B cell (primary cell): ENCODE measurements around the gene RBM17. TPM values are rescaled to one million over a fixed set of nuclear protein-coding genes. Genes with fewer than 3 reads are reported as not detected.

Experiments
- ATAC-seq: fragments of 200-7000 bp; cut with Tn5 transposase; one replicate; pipeline ENCODE4 v1.10.0; 2021; ENCODE audit warnings: low read depth, mild to moderate bottlenecking, moderate number of reproducible peaks, moderate library complexity
- CTCF ChIA-PET: fragments of 350-600 bp; sonication (Branson Sonifier 250); formaldehyde crosslinking; loops from one replicate; lab custom pipeline; 2021; ENCODE audit warnings: antibody characterized with exemption, inconsistent platforms; lab: Charles Lee
- POLR2A ChIA-PET: fragments of 350-600 bp; sonication (Branson Sonifier 250); formaldehyde crosslinking; loops from one replicate; lab custom pipeline; 2021; ENCODE audit warnings: antibody characterized with exemption; lab: Charles Lee
- DNase-seq: peaks from one replicate; pipeline ENCODE4 v3.0.0; 2013
- H2AFZ ChIP-seq: 2 replicates; pipeline ENCODE4 v1.6.1; 2012; ENCODE audit warnings: mild to moderate bottlenecking, low read depth, low read length; ENCODE audit not compliant: insufficient read depth, poor library complexity, severe bottlenecking
- H3K27ac ChIP-seq, 2 donors: 1 replicate in 1 of 2; 2 replicates in 1 of 2; pipeline ENCODE4 v1.5.1; 2012 to 2013; ENCODE audit warnings: low read length in 2 of 2, mild to moderate bottlenecking in 2 of 2, moderate library complexity in 1 of 2
- H3K27me3 ChIP-seq, 4 experiments: fragments of 200-600 bp in 1 of 4; sonication (generic) in 1 of 4; replicated peaks in 1 of 4; 1 replicate in 2 of 4; 2 replicates in 2 of 4; pipeline versions ENCODE4 v1.6.1 to v1.7.0; 2013 to 2016; ENCODE audit warnings: low read length in 3 of 4, mild to moderate bottlenecking in 2 of 4, mixed read lengths in 1 of 4, moderate library complexity in 1 of 4; ENCODE audit not compliant: insufficient read depth in 4 of 4, control insufficient read depth in 3 of 4; ENCODE audit errors: control extremely low read depth in 1 of 4
- H3K36me3 ChIP-seq, 2 experiments: replicated peaks in 1 of 2; 1 replicate in 1 of 2; 2 replicates in 1 of 2; pipeline versions ENCODE4 v1.6.1 to v1.7.1; 2013; ENCODE audit warnings: low read length in 1 of 2; ENCODE audit not compliant: insufficient read depth in 2 of 2, control insufficient read depth in 1 of 2; ENCODE audit errors: control extremely low read depth in 1 of 2, extremely low read depth in 1 of 2
- H3K4me1 ChIP-seq, 2 donors: fragments of 200-600 bp in 1 of 2; sonication (generic) in 1 of 2; 1 replicate in 1 of 2; 2 replicates in 1 of 2; pipeline versions ENCODE4 v1.5.1 to v1.6.1; 2013 to 2017; ENCODE audit warnings: low read length in 2 of 2; ENCODE audit not compliant: control insufficient read depth in 2 of 2, insufficient read depth in 2 of 2
- H3K4me2 ChIP-seq: replicated peaks from 2 replicates; pipeline ENCODE3; 2012; ENCODE audit warnings: mild to moderate bottlenecking, low read depth, low read length; ENCODE audit not compliant: poor library complexity, severe bottlenecking
- H3K4me3 ChIP-seq, 5 experiments: fragments of 200-600 bp in 1 of 5; sonication (generic) in 1 of 5; 1 replicate in 3 of 5; 2 replicates in 2 of 5; pipeline versions ENCODE4 v1.5.1 to v1.7.0; 2011 to 2016; ENCODE audit warnings: low read length in 4 of 5, mild to moderate bottlenecking in 4 of 5, low read depth in 2 of 5, control low read depth in 1 of 5, moderate library complexity in 1 of 5; ENCODE audit not compliant: insufficient read depth in 1 of 5; ENCODE audit errors: control extremely low read depth in 1 of 5, extremely low read depth in 1 of 5
- H3K79me2 ChIP-seq: fragments of 200-600 bp; sonication (generic); one replicate; pipeline ENCODE4 v1.6.0; 2016; ENCODE audit warnings: low read length; ENCODE audit not compliant: control insufficient read depth, insufficient read depth
- H3K9ac ChIP-seq: fragments of 200-600 bp; sonication (generic); 2 replicates; pipeline ENCODE4 v1.6.1; 2017; ENCODE audit warnings: mild to moderate bottlenecking, low read length, moderate library complexity
- H3K9me3 ChIP-seq, 3 donors: one replicate each; pipeline versions ENCODE4 v1.6.1 to v1.7.1; 2013; ENCODE audit warnings: low read length in 2 of 3; ENCODE audit not compliant: control insufficient read depth in 2 of 3, insufficient read depth in 1 of 3; ENCODE audit errors: control extremely low read depth in 1 of 3
- H4K20me1 ChIP-seq: 2 replicates; pipeline ENCODE4 v1.6.0; 2012; ENCODE audit warnings: mild to moderate bottlenecking, low read length; ENCODE audit not compliant: insufficient read depth, control insufficient read depth, poor library complexity, severe bottlenecking
- H3K27ac Mint-ChIP-seq: one replicate; pipeline ENCODE4 v1.8.0; 2021; ENCODE audit warnings: mixed read lengths
- H3K27me3 Mint-ChIP-seq: one replicate; pipeline ENCODE4 v1.8.0; 2021; ENCODE audit warnings: mixed read lengths
- H3K4me1 Mint-ChIP-seq: one replicate; pipeline ENCODE4 v1.8.0; 2021; ENCODE audit warnings: mixed read lengths
- H3K4me3 Mint-ChIP-seq: one replicate; pipeline ENCODE4 v1.8.0; 2021; ENCODE audit warnings: mixed read lengths
- H3K9me3 Mint-ChIP-seq: one replicate; pipeline ENCODE4 v1.8.0; 2022; ENCODE audit warnings: mixed read lengths; ENCODE audit not compliant: insufficient read depth
- EZH2 ChIP-seq: IDR thresholded peaks from 2 replicates; pipeline ENCODE4 v1.6.1; 2012; ENCODE audit warnings: borderline replicate concordance, low read depth, mild to moderate bottlenecking, moderate library complexity, low read length; ENCODE audit not compliant: insufficient read depth, poor library complexity, severe bottlenecking
- WGBS: methylation state at CpG from one replicate; pipeline ENCODE4 v1.1.5; 2013; ENCODE audit warnings: missing lambda C conversion rate; ENCODE audit not compliant: insufficient coverage; 5-methylcytosine and 5-hydroxymethylcytosine counted together
- intact Hi-C: fragments of 100-400 bp; cut with micrococcal nuclease; formaldehyde crosslinking; loops from one replicate; pipeline ENCODE4 v1.10.0; 2022
- polyA plus RNA-seq: library from polyadenylated mRNA; depleted of rRNA; stranded (reverse); fragments of >200 nt; gene quantifications from 2 replicates; pipeline ENCODE4 v1.2.3, GENCODE V29; 2012
- total RNA-seq, 2 donors: library from RNA; stranded (reverse); fragments of 120-200 nt in 1 of 2; gene quantifications; 1 replicate in 1 of 2; 2 replicates in 1 of 2; pipeline versions ENCODE4 v1.2.3 to v1.2.4, GENCODE V29; 2013 to 2022
- TF ChIP-seq, protein P1 (sequence below): fragments of 200-600 bp; IDR thresholded peaks from one replicate; pipeline ENCODE4 v1.8.0; 2022; ENCODE audit warnings: antibody characterized with exemption, mild to moderate bottlenecking

Gene RBM17
- total and polyA plus RNA-seq, 2 donors (not counting 1 experiment from before 2014, with no cell fraction given) = 34.7 to 168 TPM

DNA sequence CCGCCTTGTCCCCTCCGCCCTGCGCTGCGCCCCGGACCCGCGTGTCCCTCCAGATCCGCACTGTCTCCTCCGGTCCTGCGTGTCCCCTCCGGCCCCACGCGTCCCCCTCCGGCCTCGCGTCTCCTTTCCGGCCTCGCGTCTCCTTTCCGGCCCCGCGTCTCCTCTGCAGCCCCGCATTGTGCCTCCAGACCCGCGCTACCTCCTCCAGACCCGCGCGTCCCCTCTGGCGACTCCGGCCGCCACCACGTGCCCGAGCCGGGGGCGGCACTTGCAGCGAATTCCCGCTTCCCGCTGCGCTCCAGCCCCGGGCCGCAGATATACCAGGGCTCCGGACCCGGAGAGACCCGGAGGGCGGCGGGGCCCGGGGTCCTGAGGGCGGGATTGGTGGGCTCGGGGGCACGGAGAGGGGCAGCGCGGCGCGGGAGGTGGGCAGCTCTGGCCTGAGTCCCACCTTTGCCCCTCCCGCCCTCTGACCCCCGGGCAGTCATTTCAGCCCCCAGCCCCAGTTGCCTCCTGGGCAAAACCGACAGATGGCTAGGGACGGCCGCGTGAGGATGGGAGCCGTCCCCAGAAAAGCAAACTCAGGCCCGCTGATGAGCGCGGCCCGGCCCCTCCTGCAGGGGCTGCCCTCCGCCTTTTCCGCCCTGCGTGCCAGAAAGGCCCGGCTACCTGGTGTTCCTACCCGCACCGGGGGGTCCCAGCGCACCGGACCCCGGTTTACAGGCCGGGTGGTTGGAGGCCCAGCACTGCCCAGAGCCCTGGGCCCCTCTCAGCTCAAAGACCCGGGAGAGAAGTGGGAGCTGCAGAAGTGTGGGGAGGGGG is 56.5 kb downstream of the RBM17 start:
- POLR2A ChIA-PET = interaction anchor here (0.5 to 1.1 kb wide), 4 partner anchors 17 to 170 kb away, joined by 3 to 4 read pairs (median 3); no protein-coding TSS in a partner anchor
- no peaks in the 10 kb centered on the region for H3K9me3 ChIP-seq
- Mint-ChIP-seq H3K9me3 (no peaks in the 10 kb centered on the region), H3K4me3 (peak overlapping the region; percentile 91), H3K27ac (peak overlapping the region; percentile 74), H3K4me1 (peaks cover 60% of the 10 kb centered on the region), H3K27me3 (no peaks in the 10 kb centered on the region)
- ATAC-seq (no peak), DNase-seq (no peak)
- peak overlapping the region; percentile 94 for H2AFZ ChIP-seq
- peaks cover 25 to 48% of the 10 kb centered on the region in 2 donors for H3K4me1 ChIP-seq
- H3K36me3 ChIP-seq = no peaks in the 10 kb centered on the region
- peaks cover 12% of the 10 kb centered on the region for H4K20me1 ChIP-seq
- peaks cover 0 to 11% (median 3%) of the 10 kb centered on the region in 4 experiments for H3K27me3 ChIP-seq
- H3K4me3 ChIP-seq = peak overlapping the region in 4 of 5 experiments; percentile 73 to 93 (median 74)
- H3K79me2 ChIP-seq = peaks cover 27% of the 10 kb centered on the region
- peak overlapping the region; percentile 100 for H3K4me2 ChIP-seq
- intact Hi-C loops = loop anchor here (2.0 kb wide), 1 partner anchor 57 kb away; the partner anchor contains the start of gene RBM17
- CTCF ChIA-PET = interaction anchor here (0.8 to 2.7 kb wide), 7 partner anchors 8 to 260 kb away, joined by 3 to 10 read pairs (median 4); partner anchors contain the start of gene PFKFB3
- 2% methylated on average over 72 of the region's 76 CpGs for WGBS
- no peak for TF ChIP-seq EZH2
- TF ChIP-seq, protein P1, sequence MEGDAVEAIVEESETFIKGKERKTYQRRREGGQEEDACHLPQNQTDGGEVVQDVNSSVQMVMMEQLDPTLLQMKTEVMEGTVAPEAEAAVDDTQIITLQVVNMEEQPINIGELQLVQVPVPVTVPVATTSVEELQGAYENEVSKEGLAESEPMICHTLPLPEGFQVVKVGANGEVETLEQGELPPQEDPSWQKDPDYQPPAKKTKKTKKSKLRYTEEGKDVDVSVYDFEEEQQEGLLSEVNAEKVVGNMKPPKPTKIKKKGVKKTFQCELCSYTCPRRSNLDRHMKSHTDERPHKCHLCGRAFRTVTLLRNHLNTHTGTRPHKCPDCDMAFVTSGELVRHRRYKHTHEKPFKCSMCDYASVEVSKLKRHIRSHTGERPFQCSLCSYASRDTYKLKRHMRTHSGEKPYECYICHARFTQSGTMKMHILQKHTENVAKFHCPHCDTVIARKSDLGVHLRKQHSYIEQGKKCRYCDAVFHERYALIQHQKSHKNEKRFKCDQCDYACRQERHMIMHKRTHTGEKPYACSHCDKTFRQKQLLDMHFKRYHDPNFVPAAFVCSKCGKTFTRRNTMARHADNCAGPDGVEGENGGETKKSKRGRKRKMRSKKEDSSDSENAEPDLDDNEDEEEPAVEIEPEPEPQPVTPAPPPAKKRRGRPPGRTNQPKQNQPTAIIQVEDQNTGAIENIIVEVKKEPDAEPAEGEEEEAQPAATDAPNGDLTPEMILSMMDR = no peak
- H3K9ac ChIP-seq = peak overlapping the region; percentile 87
- peak overlapping the region in 1 of 2 donors; percentile 79 for H3K27ac ChIP-seq
